Epithelial cell of proximal tubule (primary cell): Measurements from ENCODE around the gene LRP1-AS. TPM values are rescaled to one million over a fixed set of nuclear protein-coding genes. Genes with fewer than 3 reads are reported as not detected.

Experiments
- DNase-seq: peaks from one replicate; pipeline ENCODE4 v3.0.0-alpha.2; 2011; ENCODE audit warnings: low read depth
- H3K4me3 ChIP-seq: 2 replicates; pipeline ENCODE4 v1.5.1; 2011; ENCODE audit warnings: low read depth, mild to moderate bottlenecking, low read length
- total RNA-seq: library from RNA; depleted of rRNA; stranded (reverse); fragments of >200 nt; gene quantifications from 2 replicates; pipeline ENCODE4 v1.2.3, GENCODE V29; 2015
- TF ChIP-seq, protein P1 (sequence below): conservative IDR thresholded peaks from 2 replicates; pipeline ENCODE4 v1.5.1; 2012; ENCODE audit warnings: low read depth, mild to moderate bottlenecking, low read length

LRP1-AS gene
- total RNA-seq, 1 donor from 2014 or later, result not detected

GRCh38 chr12:57143454-57143853, 4.0 kb downstream of the LRP1-AS start:
- DNase-seq, result no peak
- TF ChIP-seq, protein P1, sequence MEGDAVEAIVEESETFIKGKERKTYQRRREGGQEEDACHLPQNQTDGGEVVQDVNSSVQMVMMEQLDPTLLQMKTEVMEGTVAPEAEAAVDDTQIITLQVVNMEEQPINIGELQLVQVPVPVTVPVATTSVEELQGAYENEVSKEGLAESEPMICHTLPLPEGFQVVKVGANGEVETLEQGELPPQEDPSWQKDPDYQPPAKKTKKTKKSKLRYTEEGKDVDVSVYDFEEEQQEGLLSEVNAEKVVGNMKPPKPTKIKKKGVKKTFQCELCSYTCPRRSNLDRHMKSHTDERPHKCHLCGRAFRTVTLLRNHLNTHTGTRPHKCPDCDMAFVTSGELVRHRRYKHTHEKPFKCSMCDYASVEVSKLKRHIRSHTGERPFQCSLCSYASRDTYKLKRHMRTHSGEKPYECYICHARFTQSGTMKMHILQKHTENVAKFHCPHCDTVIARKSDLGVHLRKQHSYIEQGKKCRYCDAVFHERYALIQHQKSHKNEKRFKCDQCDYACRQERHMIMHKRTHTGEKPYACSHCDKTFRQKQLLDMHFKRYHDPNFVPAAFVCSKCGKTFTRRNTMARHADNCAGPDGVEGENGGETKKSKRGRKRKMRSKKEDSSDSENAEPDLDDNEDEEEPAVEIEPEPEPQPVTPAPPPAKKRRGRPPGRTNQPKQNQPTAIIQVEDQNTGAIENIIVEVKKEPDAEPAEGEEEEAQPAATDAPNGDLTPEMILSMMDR, result no peak
- H3K4me3 ChIP-seq, result no peak overlapping the region

GRCh38 chr12:57142727-57143126, 4.7 kb downstream of the LRP1-AS start:
- TF ChIP-seq, protein P1, result no peak

GRCh38 chr12:57142121-57142520, 5.3 kb downstream of the LRP1-AS start:
- H3K4me3 ChIP-seq, result no peak overlapping the region
- TF ChIP-seq, protein P1, result no peak
- no peak for DNase-seq

More at GRCh38 chr12:57142727-57143126, 4.7 kb downstream of the LRP1-AS start:
- DNase-seq, result no peak
- H3K4me3 ChIP-seq, result no peak overlapping the region

DNA sequence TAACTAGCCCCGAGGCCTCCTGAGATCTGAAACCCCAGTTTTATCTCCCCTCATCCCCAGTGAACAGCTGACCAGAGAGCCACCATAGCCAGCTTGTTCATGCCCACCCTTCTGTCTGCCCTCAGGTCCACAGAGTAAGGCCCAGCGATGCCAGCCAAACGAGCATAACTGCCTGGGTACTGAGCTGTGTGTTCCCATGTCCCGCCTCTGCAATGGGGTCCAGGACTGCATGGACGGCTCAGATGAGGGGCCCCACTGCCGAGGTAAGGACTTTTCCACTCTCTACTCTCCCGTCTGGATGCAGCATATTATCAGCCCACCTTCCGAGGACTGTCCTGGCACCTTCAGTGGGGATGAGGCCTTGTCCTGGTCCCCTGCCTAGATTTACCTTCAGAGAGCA, 6.2 kb downstream of the LRP1-AS start:
- H3K4me3 ChIP-seq, result no peak overlapping the region
- no peak for DNase-seq
- TF ChIP-seq, protein P1, result no peak

- no peak for DNase-seq
- TF ChIP-seq, protein P1, result no peak
- no peak overlapping the region for H3K4me3 ChIP-seq
Measured at GRCh38 chr12:57139796-57140649, 7.4 kb downstream of the LRP1-AS start.

- TF ChIP-seq, protein P1, result no peak
- H3K4me3 ChIP-seq, result no peak overlapping the region
- no peak for DNase-seq
Measured at GRCh38 chr12:57138526-57139272, 8.7 kb downstream of the LRP1-AS start.
